HG03439 (cell line): ENCODE results near the gene IFNLR1.

Experiments used
- ATAC-seq: cut with Tn5 transposase; IDR thresholded peaks from one replicate; pipeline ENCODE4 v1.9.1; 2021; ENCODE audit warnings: mild to moderate bottlenecking, moderate library complexity; ENCODE audit not compliant: unreplicated experiment

The IFNLR1 gene

GRCh38 chr1:24178407-24178806 lies 8.7 kb downstream of the IFNLR1 start:
- no peak for ATAC-seq

- ATAC-seq = no peak
Observed at GRCh38 chr1:24177161-24177560, 9.9 kb downstream of the IFNLR1 start.

GRCh38 chr1:24175033-24175755 lies 11.9 kb downstream of the IFNLR1 start:
- no peak for ATAC-seq

- no peak for ATAC-seq
Observed at GRCh38 chr1:24173638-24174575, 13.2 kb downstream of the IFNLR1 start.

GRCh38 chr1:24172598-24172997 lies 14.5 kb downstream of the IFNLR1 start:
- no peak for ATAC-seq

- ATAC-seq = no peak
Observed at GRCh38 chr1:24169286-24169685, 17.8 kb downstream of the IFNLR1 start.

- no peak for ATAC-seq
Observed at GRCh38 chr1:24168245-24168644, 18.8 kb downstream of the IFNLR1 start.

GRCh38 chr1:24167008-24167407 lies 20.1 kb downstream of the IFNLR1 start:
- no peak for ATAC-seq

GRCh38 chr1:24165500-24165899 lies 21.6 kb downstream of the IFNLR1 start:
- ATAC-seq = no peak

- no peak for ATAC-seq
Observed at GRCh38 chr1:24164004-24164403, 23.1 kb downstream of the IFNLR1 start.

- ATAC-seq = no peak
Observed at GRCh38 chr1:24162201-24162600, 24.9 kb downstream of the IFNLR1 start.

- no peak for ATAC-seq
Observed at GRCh38 chr1:24161270-24161669, 25.8 kb downstream of the IFNLR1 start.

GRCh38 chr1:24159366-24159765 lies 27.7 kb downstream of the IFNLR1 start:
- ATAC-seq = no peak

- no peak for ATAC-seq
Observed at GRCh38 chr1:24157918-24158481, 29.1 kb downstream of the IFNLR1 start.

GRCh38 chr1:24156542-24157260 lies 30.4 kb downstream of the IFNLR1 start:
- no peak for ATAC-seq

GRCh38 chr1:24155011-24155782 lies 31.9 kb downstream of the IFNLR1 start:
- ATAC-seq = no peak

GRCh38 chr1:24154215-24154614 lies 32.9 kb downstream of the IFNLR1 start:
- ATAC-seq = no peak

- no peak for ATAC-seq
Observed at GRCh38 chr1:24152631-24153494, 34.2 kb downstream of the IFNLR1 start.

- no peak for ATAC-seq
Observed at GRCh38 chr1:24151175-24151533, 35.9 kb downstream of the IFNLR1 start.
